Tibial nerve (tissue), 4 donors: ENCODE data around the gene MRS2. TPM values are rescaled to one million over a fixed set of nuclear protein-coding genes. Genes with fewer than 3 reads are reported as not detected.
"Not testable (repeated sequence)": the region's sequence is repeated elsewhere in the genome, so short reads cannot be mapped to it uniquely, and the experiment has no call there.

Experiments used
- DNase-seq, 2 donors: peaks; one replicate each; pipeline ENCODE4 v3.0.0-alpha.2; 2019; ENCODE audit warnings: low spot score in 2 of 2
- H3K27ac ChIP-seq, 4 donors: fragments of 200-600 bp; sonication (generic) in 3 of 4; one replicate each; pipeline ENCODE4 v1.5.1; 2017 to 2019; ENCODE audit warnings: mild to moderate bottlenecking in 1 of 4
- H3K27me3 ChIP-seq, 2 donors: fragments of 200-600 bp; sonication (generic) in 1 of 2; one replicate each; pipeline versions ENCODE4 v1.5.1 to v1.6.0; 2017 to 2019
- H3K36me3 ChIP-seq, 3 donors: fragments of 200-600 bp; sonication (generic); one replicate each; pipeline ENCODE4 v1.5.1; 2018 to 2019
- H3K4me1 ChIP-seq, 4 donors: fragments of 200-600 bp; sonication (generic) in 3 of 4; one replicate each; pipeline ENCODE4 v1.5.1; 2017 to 2019
- H3K4me3 ChIP-seq, 4 donors: fragments of 200-600 bp; sonication (generic) in 3 of 4; one replicate each; pipeline ENCODE4 v1.5.1; 2017 to 2019; ENCODE audit warnings: mild to moderate bottlenecking in 1 of 4, moderate library complexity in 1 of 4
- H3K9me3 ChIP-seq, 4 donors: fragments of 200-600 bp; sonication (generic) in 3 of 4; one replicate each; pipeline ENCODE4 v1.5.1; 2017 to 2019
- CTCF ChIP-seq, 5 experiments: fragments of 200-600 bp in 3 of 5; fragments of 450-650 bp in 2 of 5; sonication (generic) in 3 of 5; IDR thresholded peaks; one replicate each; pipeline ENCODE4 v1.5.1; 2016 to 2019; ENCODE audit warnings: antibody characterized with exemption in 5 of 5, mild to moderate bottlenecking in 3 of 5, moderate library complexity in 2 of 5
- EP300 ChIP-seq, 2 donors: sonication (generic); formaldehyde crosslinking; IDR thresholded peaks; one replicate each; pipeline ENCODE4 v1.6.1; 2017; ENCODE audit warnings: antibody characterized with exemption in 2 of 2, mild to moderate bottlenecking in 1 of 2
- POLR2A ChIP-seq, 2 donors: fragments of 450-650 bp; IDR thresholded peaks; one replicate each; pipeline ENCODE4 v1.6.1; 2017; ENCODE audit warnings: antibody characterized with exemption in 2 of 2, mild to moderate bottlenecking in 2 of 2, moderate library complexity in 2 of 2
- WGBS, 2 donors: methylation state at CpG; one replicate each; pipeline ENCODE4 v1.1.5; 2018; 5-methylcytosine and 5-hydroxymethylcytosine counted together
- total RNA-seq, 4 donors: library from RNA; depleted of rRNA; stranded (reverse); fragments of >200 nt; gene quantifications; one replicate each; pipeline ENCODE4 v1.1.0, GENCODE V29; 2016

The MRS2 gene
- total RNA-seq, 4 donors from 2014 or later = 22.8 to 36.1 (median 27.5) TPM

- TF ChIP-seq POLR2A (IDR thresholded peaks at IDR 0.05) (no peak), EP300 (IDR thresholded peaks at IDR 0.05) (no peak), CTCF (IDR thresholded peaks at IDR 0.05) (no peak)
- H3K36me3 ChIP-seq = no peaks in the 10 kb centered on the region
- peak within 1 kb of the TSS in 3 of 4 donors; percentile 17 to 36 (median 29) for H3K4me3 ChIP-seq
- no peak for DNase-seq
- H3K9me3 ChIP-seq = no peaks in the 10 kb centered on the region
- WGBS, 2 donors = 12 to 17% methylated on average over 22 to 30 of the region's 61 CpGs
- no peaks in the 10 kb centered on the region for H3K27me3 ChIP-seq
- H3K4me1 ChIP-seq = peaks cover 0 to 28% (median 6%) of the 10 kb centered on the region in 4 donors
- no peak within 1 kb of the TSS for H3K27ac ChIP-seq
These were observed 45.2 kb upstream of the MRS2 start, which contains the start of gene DCDC2 for GRCh38 chr6:24357336-24358218. DCDC2 (minus strand) TSS chr6:24358059; CDS start chr6:24357750, 309 bp downstream.

GRCh38 chr6:24358219-24358821 lies 44.4 kb upstream of the MRS2 start:
- H3K9me3 ChIP-seq = no peaks in the 10 kb centered on the region

GRCh38 chr6:24359640-24360454 lies 42.9 kb upstream of the MRS2 start:
- Histone ChIP-seq H3K27ac (no peak overlapping the region), H3K4me1 (peaks cover 0 to 28% (median 6%) of the 10 kb centered on the region in 4 donors), H3K36me3 (no peaks in the 10 kb centered on the region), H3K9me3 (no peaks in the 10 kb centered on the region), H3K27me3 (no peaks in the 10 kb centered on the region), H3K4me3 (peak overlapping the region; percentile 32 to 56 (median 48))
- peak in 1 of 2 donors; percentile 26 for DNase-seq
- TF ChIP-seq CTCF (IDR thresholded peaks at IDR 0.05) (peak; percentile 49 to 62 (median 50)), EP300 (IDR thresholded peaks at IDR 0.05) (no peak), POLR2A (IDR thresholded peaks at IDR 0.05) (no peak)
- 5 to 7% methylated on average over 51 to 55 of the region's 55 CpGs for WGBS, 2 donors

More at GRCh38 chr6:24358219-24358821, 44.4 kb upstream of the MRS2 start:
- no peak for DNase-seq
- H3K27ac ChIP-seq = no peak overlapping the region
- H3K4me3 ChIP-seq = peak overlapping the region in 2 of 4 donors; percentile 17 to 36
- peaks cover 0 to 28% (median 6%) of the 10 kb centered on the region in 4 donors for H3K4me1 ChIP-seq
- H3K27me3 ChIP-seq = no peaks in the 10 kb centered on the region
- 55 to 64% methylated on average over 12 of the region's 12 CpGs for WGBS, 2 donors
- TF ChIP-seq EP300 (IDR thresholded peaks at IDR 0.05) (no peak), CTCF (IDR thresholded peaks at IDR 0.05) (no peak), POLR2A (IDR thresholded peaks at IDR 0.05) (no peak)
- H3K36me3 ChIP-seq = no peaks in the 10 kb centered on the region

GRCh38 chr6:24362363-24362762 lies 40.4 kb upstream of the MRS2 start:
- not testable (repeated sequence) for H3K36me3 ChIP-seq, H3K4me3 ChIP-seq, DNase-seq, H3K27me3 ChIP-seq, H3K9me3 ChIP-seq, H3K27ac ChIP-seq
- peaks cover 0 to 22% (median 6%) of the 10 kb centered on the region in 4 donors for H3K4me1 ChIP-seq
- 82 to 84% methylated on average over 5 of the region's 5 CpGs for WGBS, 2 donors

GRCh38 chr6:24365103-24365633 lies 37.6 kb upstream of the MRS2 start:
- H3K27me3 ChIP-seq, H3K4me1 ChIP-seq, H3K36me3 ChIP-seq, H3K4me3 ChIP-seq, H3K9me3 ChIP-seq, DNase-seq, H3K27ac ChIP-seq: not testable (repeated sequence)
- 80 to 90% methylated on average over 8 of the region's 8 CpGs for WGBS, 2 donors
